Left hindlimb (tissue), 1 donor: Measurements from ENCODE around the gene PSMB11.
A peak's percentile ranks its signal among the peaks of the same experiment; 100 is the strongest.

Experiments
- DNase-seq: peaks from one replicate; pipeline ENCODE4 v3.0.0-alpha.2; 2018

PSMB11 gene

DNA sequence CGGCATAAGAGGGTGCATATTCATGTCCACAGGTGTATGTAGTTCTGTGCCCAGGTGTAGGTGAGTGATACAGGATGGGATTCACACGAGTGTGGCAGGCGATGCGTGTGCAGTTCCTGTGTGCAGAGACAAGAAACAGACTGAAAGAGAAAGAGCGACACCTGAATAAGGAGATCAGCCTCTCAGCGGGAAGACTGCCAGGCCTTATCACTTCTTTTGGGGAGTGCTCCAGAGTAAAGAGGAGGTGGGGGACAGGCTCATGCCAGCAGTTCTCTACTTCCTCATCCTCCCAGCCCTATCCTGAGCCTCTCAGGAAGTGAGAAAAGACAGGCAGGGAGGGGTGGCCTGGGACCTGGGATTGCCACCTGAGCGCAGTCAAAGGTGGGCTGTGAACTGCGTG is 2.8 kb downstream of the PSMB11 start:
- no peak for DNase-seq

- DNase-seq = no peak
Measured at GRCh38 chr14:23045419-23046357, 3.7 kb downstream of the PSMB11 start.

- no peak for DNase-seq
Measured at GRCh38 chr14:23047034-23047634, 5.1 kb downstream of the PSMB11 start.

DNA sequence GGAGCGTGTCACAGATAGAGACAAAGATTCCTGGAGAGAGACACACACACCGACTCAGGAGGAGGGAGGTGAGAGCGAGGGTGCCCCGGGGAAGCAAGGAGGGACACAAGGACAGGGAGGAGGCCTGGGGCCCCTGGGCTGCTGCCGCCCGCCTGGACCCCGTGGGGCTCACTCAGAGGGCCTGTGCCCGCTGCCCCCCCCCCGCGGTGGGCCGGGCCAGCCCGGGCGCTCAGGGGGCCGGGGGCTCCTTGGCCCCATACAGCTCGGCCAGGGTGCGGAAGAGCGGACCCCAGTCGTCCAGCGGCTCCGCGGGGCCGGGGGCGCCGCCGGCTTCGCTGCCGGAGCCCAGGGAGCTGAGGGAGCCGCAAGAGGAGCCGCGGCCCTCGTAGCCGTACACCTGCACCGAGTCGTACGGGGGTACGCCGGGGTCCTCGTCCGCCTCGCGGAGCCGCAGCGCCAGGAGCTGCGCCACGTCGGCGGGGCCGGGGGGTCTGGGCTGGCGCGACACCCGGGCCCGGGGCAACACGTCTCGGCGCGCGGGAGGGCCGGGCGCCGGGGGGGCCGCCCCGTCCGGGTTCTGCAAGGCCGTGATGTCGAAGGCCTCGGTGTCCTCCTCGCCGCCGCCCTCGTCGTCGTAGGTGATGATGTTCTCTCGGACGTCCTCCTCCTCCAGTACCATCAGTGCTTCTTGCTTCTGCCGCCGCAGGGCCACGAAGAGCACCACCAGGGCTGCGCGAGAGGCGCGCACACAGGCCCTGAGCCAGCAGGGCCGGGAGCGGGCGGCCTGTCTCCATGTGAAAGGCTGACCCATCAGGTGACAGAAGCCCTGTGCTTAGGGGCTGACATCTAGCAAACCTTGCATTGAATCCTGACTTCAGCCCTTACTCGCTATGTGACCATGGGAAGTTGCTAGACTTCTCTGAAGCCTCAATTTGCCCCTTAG is 6.0 kb downstream of the PSMB11 start:
- no peak for DNase-seq

DNA sequence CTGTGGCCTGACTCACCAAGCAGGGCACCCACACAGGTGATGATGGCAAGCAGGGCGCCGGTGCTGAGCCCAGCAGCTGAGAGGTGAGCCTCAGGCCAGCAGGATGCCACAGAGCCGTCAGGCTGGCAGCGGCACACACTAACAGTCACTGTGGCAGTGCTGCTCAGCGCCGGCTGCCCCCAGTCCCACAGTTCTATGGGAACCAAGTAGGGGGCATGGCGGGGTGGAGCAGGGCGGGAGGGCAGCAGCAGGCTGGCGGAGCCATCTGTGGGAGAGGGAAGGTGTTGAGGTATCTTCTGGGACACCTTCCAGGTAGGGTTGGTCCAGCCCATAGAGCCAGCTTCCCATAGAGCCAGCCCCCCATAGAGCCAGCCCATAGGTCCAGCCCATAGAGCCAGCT is 7.0 kb downstream of the PSMB11 start:
- no peak for DNase-seq

GRCh38 chr14:23051141-23052057 is 9.4 kb downstream of the PSMB11 start:
- no peak for DNase-seq

- no peak for DNase-seq
Measured at GRCh38 chr14:23052182-23052623, 10.2 kb downstream of the PSMB11 start.

- no peak for DNase-seq
Measured at GRCh38 chr14:23052671-23053070, 10.7 kb downstream of the PSMB11 start.

GRCh38 chr14:23053426-23053825 is 11.4 kb downstream of the PSMB11 start:
- no peak for DNase-seq

GRCh38 chr14:23054000-23054811 is 12.2 kb downstream of the PSMB11 start:
- no peak for DNase-seq

GRCh38 chr14:23055147-23055550 is 13.1 kb downstream of the PSMB11 start:
- DNase-seq = no peak

GRCh38 chr14:23055621-23056144 is 13.7 kb downstream of the PSMB11 start:
- no peak for DNase-seq

DNA sequence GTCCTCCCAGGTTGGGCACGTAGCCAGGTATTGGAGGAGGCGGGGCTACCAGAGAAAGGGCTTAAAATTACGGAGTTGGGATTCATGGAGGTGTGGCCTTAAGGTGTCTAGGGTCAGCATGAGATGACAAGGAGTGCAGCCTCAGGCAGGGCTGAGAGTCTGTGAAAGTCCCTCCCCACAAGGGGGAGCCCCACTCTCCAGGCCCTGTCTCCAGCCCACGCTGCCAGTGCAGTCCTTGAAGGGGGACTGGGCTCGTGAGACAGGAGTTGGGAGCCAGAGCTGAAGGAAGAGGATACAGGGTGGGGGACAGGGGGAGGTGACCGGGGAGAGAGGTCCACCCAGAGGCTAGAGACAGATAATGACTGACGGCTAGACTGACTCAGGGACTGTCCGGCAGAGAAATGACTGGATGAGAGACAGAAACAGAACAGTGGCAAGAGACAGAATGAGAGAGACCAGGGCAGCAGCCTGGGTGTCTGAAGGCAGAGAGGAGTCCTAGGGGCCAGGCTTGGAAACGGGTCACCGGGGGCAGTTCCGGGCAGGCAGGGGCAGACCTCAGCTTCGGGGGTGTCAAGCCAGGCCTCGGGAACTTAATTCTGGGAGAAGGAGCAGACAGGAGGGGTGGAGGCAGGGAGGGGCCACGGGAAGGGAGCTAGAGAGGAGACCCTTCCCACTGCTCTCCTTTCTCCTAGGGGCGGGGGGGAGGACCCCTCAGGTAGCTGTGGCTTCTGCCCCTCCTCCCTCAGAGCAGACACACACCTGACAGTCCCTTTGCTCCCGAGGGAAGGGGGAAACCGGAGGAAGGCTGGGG is 14.3 kb downstream of the PSMB11 start:
- DNase-seq = peak; percentile 66

DNA sequence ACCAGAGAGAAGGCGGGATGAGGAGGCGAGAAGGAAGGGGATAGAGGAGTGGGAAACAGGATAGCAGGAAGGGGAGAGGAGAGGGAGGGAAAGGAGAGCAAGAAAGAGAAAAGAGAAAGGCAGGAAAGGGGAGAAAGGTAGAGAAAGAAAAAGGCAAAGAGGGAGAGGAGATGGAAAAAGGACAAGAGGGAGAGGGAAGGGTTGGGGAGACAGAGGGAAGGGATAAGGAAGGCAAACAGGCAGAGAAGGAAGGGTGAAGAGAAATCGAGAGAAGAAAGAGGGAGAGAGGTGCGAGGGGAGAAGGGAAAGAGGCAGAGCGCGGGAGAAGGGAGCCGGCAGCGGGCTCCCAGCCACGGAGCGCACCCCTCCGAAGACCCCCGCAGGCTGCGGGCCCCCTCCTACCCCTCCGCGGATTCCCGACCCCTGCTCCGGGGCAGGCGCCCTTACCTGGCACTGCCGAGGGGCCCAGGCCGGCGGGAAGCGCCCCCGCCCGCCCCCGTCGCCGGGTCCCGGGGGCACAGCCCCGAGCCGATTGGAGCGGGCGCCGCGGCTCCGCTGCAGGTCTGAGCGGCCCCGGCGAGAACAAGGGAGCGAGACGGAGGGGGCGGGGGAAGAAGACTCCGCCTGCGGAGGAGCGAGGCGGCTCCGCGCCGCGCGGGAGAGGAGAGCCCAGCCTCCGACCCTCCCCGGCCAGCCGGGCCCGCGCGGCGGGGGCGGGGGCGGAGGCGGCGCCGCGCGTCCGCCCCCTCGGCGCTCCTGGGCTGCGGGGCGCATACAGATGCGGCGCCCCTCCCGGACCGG is 15.1 kb downstream of the PSMB11 start, which contains the start of gene CDH24:
TSS of gene CDH24 (minus strand) at position 565 of the 801 bp plus-strand sequence. CDS start 1,787 bp downstream, outside the sequence.
- DNase-seq = peak; percentile 84

DNA sequence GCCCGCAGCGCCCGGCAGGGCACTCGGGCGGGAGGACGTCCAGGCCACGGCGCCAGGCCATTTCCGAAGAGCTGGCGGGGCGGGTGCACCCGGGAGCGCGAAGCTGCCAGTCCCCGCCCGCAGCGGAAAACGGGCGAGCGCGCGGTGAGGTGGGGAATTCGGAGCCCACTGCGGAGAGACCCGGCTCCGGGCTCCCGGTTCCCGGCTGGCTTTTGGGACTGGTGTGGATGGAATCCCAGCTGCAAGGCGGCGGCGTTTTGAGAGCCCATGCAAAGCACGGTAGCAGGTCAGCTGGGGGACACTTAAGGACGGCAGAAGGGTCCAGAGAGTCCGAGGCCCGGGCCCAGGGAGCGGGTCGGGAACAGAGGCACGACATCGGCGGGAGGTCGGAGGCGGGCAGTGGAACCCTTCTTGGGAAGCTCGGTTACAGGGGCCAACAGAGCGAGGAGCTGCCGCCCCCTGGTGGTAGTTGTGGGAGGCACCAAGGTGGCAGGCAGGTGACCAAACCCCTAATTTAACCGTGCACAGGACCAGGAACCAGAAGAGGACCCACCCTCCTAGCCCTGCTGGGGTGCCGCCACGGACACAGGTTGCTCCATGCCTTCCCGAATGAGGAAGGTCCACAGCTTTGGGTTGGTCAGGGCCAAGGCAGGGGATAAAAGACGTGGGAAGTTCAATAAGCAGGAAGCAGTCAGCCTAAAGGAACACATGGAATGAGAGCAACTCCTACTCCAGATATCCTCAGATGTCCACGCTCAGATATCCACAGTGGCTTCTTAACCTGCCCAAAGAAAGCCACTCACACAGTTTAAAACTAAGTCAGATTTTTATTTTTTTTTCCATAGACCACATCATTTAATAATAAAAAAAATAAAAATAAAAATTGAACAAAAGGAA is 16.0 kb downstream of the PSMB11 start:
- DNase-seq = peak; percentile 91

DNA sequence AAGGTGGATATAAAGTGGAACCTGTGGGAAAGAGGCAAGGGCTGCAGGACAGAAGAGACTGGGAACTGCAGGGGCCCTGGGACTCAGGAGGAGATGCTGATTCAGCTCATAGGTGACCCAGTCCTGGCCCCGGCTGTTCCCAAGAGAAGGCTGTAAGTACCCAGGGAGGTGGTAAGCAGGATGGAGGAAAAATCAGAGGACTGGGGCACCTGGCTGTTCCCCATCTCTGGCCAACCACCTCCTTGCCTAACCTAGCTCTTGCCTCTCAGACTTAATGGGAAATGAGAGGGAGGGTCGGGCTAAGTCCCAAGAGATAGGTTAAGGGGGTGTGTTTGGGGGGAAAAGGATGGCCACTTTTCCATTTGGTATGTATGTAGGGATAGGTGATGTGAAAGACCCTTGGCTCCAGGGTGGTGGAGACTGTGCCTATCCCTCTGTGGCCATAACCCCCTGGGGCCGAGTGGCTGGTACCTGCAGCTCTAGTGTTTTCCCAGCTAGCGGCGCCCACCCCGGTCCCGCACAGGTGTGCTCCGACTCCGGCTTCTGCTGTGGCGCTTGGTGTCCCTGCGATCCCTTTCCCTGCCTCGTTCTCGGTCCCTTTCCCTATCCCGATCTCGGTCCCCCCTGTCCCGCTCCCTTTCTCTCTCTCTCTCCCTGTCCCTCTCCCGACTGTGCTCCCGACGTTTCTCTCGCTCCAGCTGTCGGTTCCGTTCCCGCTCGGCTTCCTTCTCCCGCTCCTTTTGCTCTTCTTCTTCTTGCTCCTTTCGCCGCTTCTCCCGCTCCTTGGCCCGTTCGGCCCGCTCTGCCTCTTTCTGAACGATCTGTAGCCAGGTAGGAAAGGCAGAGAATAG is 16.9 kb downstream of the PSMB11 start:
- DNase-seq = no peak
